Cardiac muscle cell (in vitro differentiated cells and primary cell): ENCODE data around the gene ARL13A. TPM values are rescaled to one million over a fixed set of nuclear protein-coding genes. Genes with fewer than 3 reads are reported as not detected.
"Not testable (repeated sequence)": the region's sequence is repeated elsewhere in the genome, so short reads cannot be mapped to it uniquely, and the experiment has no call there.

Experiments used
- DNase-seq, 2 donors: peaks; one replicate each; pipeline versions ENCODE4 v3.0.0 to v3.0.0-alpha.2; 2010 to 2017; ENCODE audit warnings: low read depth in 1 of 2, low spot score in 1 of 2
- H3K27ac ChIP-seq: fragments of 200-600 bp; sonication (generic); 2 replicates; pipeline ENCODE4 v1.5.1; 2016
- H3K27me3 ChIP-seq: fragments of 200-600 bp; sonication (generic); 2 replicates; pipeline ENCODE4 v1.6.0; 2016; ENCODE audit warnings: control low read depth
- H3K36me3 ChIP-seq: fragments of 200-600 bp; sonication (generic); 2 replicates; pipeline ENCODE4 v1.5.1; 2016; ENCODE audit warnings: control low read depth
- H3K4me1 ChIP-seq: fragments of 200-600 bp; sonication (generic); 2 replicates; pipeline ENCODE4 v1.8.1; 2017; ENCODE audit warnings: low read depth, mild to moderate bottlenecking, mixed run types
- H3K4me3 ChIP-seq: fragments of 200-600 bp; sonication (generic); 2 replicates; pipeline ENCODE4 v1.5.1; 2016; ENCODE audit warnings: mild to moderate bottlenecking
- H3K9me3 ChIP-seq: fragments of 200-600 bp; sonication (generic); 2 replicates; pipeline ENCODE4 v1.5.1; 2017; ENCODE audit warnings: low read depth, mild to moderate bottlenecking, control low read depth
- CTCF ChIP-seq: IDR thresholded peaks from 2 replicates; pipeline ENCODE4 v1.5.1; 2012; ENCODE audit warnings: low read depth, mild to moderate bottlenecking, low read length
- polyA plus RNA-seq: library from polyadenylated mRNA; unstranded; fragments of >200 nt; fragmentation: Nextera tagmentation; extraction: Ambion mirVana; gene quantifications from 2 replicates; pipeline ENCODE4 v1.2.1, GENCODE V29; 2016
- total RNA-seq: library from RNA; depleted of rRNA; stranded (reverse); fragments of >200 nt; gene quantifications from 2 replicates; pipeline ENCODE4 v1.2.3, GENCODE V29; 2016

The ARL13A gene
- total and polyA plus RNA-seq, 2 experiments from 2014 or later, result 0.54 TPM; not detected in 1

DNA sequence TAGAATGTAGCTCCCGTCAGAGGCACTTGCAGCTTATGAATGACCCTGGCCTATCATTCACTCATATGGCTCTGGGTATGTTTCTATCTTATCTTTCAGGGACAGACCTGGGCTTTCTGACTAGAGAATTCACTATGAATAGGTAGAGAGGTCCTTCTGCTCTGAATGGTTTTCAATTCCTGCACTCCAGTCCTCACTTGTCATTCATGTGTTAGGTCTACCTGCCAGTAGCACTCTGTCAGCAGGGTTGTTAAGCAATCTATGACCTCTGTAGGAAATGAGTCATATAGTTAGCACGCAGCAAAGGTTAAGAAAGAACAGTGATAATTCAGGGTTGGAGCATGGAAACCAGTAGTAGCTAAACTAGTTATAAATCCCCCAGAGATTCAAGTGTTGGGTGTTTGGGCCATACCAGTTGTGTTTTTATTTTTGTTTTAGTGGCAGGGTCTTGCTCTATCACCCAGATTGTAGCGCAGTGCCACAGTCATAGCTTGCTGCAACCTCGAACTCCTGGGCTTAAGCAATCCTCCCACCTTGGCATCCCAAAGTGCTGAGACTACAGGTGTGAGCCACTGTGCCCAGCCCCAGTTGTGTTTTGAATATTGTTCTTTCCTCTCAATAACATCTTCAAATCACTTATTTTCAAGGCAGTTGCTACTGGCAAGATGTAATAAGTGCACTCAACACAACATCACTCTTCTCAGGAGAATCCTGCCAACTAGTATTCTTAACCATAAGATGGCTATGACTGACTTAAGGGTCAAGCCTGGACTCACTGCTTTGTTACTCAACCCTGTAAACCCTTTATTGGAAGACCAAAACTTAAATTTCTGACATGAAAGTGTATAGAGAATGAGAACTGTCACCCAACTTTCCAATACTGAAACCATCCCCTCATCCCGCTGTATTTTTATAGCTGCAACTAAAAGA, 25.1 kb downstream of the ARL13A start:
- H3K4me3 ChIP-seq, result no peak overlapping the region
- H3K27me3 ChIP-seq, result no peaks in the 10 kb centered on the region
- peak in 1 of 2 donors; percentile 28 for DNase-seq
- TF ChIP-seq CTCF, result no peak
- no peaks in the 10 kb centered on the region for H3K9me3 ChIP-seq
- H3K36me3 ChIP-seq, result no peaks in the 10 kb centered on the region
- no peaks in the 10 kb centered on the region for H3K4me1 ChIP-seq
- no peak overlapping the region for H3K27ac ChIP-seq

- peak in 1 of 2 donors; percentile 44 for DNase-seq
- Histone ChIP-seq H3K27me3 (no peaks in the 10 kb centered on the region), H3K27ac (no peak overlapping the region), H3K4me1 (no peaks in the 10 kb centered on the region), H3K9me3 (no peaks in the 10 kb centered on the region), H3K36me3 (no peaks in the 10 kb centered on the region), H3K4me3 (no peak overlapping the region)
- no peak for TF ChIP-seq CTCF
These were observed 26.0 kb downstream of the ARL13A start for GRCh38 chrX:100995469-100995868.

DNA sequence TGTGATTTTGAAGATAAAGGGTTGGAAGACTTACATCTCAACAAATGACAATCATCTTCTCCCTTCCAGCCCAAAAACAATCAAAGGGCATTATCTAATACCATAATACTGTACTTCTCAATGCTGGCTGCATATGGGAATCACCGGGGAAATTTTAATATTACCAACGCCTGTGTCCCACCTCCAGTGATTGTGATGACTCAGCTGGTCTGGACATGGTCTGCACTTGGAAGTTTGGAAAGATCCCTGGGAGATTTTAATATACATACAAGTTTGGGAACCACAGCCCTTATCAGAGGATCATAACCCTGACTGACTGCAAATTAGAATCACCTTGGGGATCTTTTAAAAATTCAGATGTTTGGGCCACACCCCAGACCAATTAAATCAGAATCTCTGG, 29.9 kb downstream of the ARL13A start:
- H3K27me3 ChIP-seq, result no peaks in the 10 kb centered on the region
- H3K9me3 ChIP-seq, result no peaks in the 10 kb centered on the region
- H3K36me3 ChIP-seq, result no peaks in the 10 kb centered on the region
- no peak for TF ChIP-seq CTCF
- DNase-seq, result no peak
- H3K27ac ChIP-seq, result no peak overlapping the region
- no peak overlapping the region for H3K4me3 ChIP-seq
- no peaks in the 10 kb centered on the region for H3K4me1 ChIP-seq

- H3K9me3 ChIP-seq, result no peaks in the 10 kb centered on the region
- H3K4me3 ChIP-seq, result no peak overlapping the region
- H3K27me3 ChIP-seq, result no peaks in the 10 kb centered on the region
- H3K36me3 ChIP-seq, result no peaks in the 10 kb centered on the region
- no peak for TF ChIP-seq CTCF
- no peak for DNase-seq
- no peak overlapping the region for H3K27ac ChIP-seq
- no peaks in the 10 kb centered on the region for H3K4me1 ChIP-seq
These were observed 39.6 kb downstream of the ARL13A start for GRCh38 chrX:101009090-101009489.

- not testable (repeated sequence) for H3K27me3 ChIP-seq, H3K36me3 ChIP-seq, H3K4me3 ChIP-seq, H3K4me1 ChIP-seq, H3K27ac ChIP-seq, H3K9me3 ChIP-seq
- DNase-seq, result peak in 1 of 2 donors; percentile 0
These were observed 42.5 kb downstream of the ARL13A start for GRCh38 chrX:101012031-101012430.

DNA sequence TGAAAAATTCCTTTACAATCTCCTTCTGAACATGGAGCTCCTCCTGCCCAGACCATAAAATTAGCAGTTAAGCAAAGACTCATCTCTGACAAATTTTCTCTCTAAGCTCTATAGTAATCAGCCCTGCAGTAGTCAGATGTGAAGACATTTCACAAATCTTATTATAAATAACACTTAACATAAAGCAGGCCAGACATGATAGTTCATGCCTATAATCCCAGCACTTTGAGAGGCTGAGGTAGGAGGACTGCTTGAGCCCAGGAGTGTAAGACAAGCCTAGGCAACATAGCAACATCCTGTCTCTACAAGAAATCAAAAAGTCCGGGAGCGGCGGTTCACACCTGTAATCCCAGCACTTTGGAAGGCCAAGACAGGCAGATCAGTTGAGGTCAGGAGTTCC, 52.5 kb downstream of the ARL13A start:
- Histone ChIP-seq H3K9me3 (no peaks in the 10 kb centered on the region), H3K27me3 (no peaks in the 10 kb centered on the region), H3K36me3 (peaks cover 3% of the 10 kb centered on the region), H3K27ac (no peak overlapping the region), H3K4me1 (no peaks in the 10 kb centered on the region), H3K4me3 (no peak overlapping the region)
- TF ChIP-seq CTCF, result no peak
- no peak for DNase-seq
